ENCODE data around the gene PAX7. TPM values are rescaled to one million over a fixed set of nuclear protein-coding genes. Genes with fewer than 3 reads are reported as not detected.

PAX7 gene
- total RNA-seq, 5 donors from 2014 or later (not counting 1 experiment from before 2014, with no cell fraction given), result not detected

GRCh38 chr1:18722270-18722669, 91.6 kb downstream of the PAX7 start:
- Histone ChIP-seq H3K27ac (ENCODE audit: low read length) (no peak overlapping the region), H3K9me3 (no peaks in the 10 kb centered on the region), H3K36me3 (ENCODE audit: control insufficient read depth in 2 of 2, extremely low read depth in 1 of 2, insufficient read depth in 1 of 2, low read length in 1 of 2) (no peaks in the 10 kb centered on the region), H3K4me3 (ENCODE audit: control insufficient read depth in 1 of 2, extremely low read depth in 1 of 2, low read length in 1 of 2) (no peak overlapping the region), H3K27me3 (replicated peaks in 1 of 2; ENCODE audit: control insufficient read depth in 2 of 2, extremely low read depth in 1 of 2, insufficient read depth in 2 of 2, low read length in 1 of 2) (peaks cover 7 to 86% of the 10 kb centered on the region in 2 experiments), H3K4me1 (ENCODE audit: control insufficient read depth in 1 of 2, extremely low read depth in 1 of 2, insufficient read depth in 2 of 2, low read length in 2 of 2) (no peaks in the 10 kb centered on the region)
- H3K36me3 Mint-ChIP-seq, result no peaks in the 10 kb centered on the region
- peaks cover 0 to 6% (median 5%) of the 10 kb centered on the region in 3 donors for H3K4me1 Mint-ChIP-seq
- POLR2A ChIA-PET, result no interaction called here
- 83% methylated on average over 1 of the region's 19 CpGs for WGBS (ENCODE audit: insufficient coverage)
- peaks cover 86 to 89% of the 10 kb centered on the region in 2 donors for H3K27me3 Mint-ChIP-seq
- CTCF ChIA-PET, result no interaction called here
- H3K9me3 Mint-ChIP-seq, result no peaks in the 10 kb centered on the region
- no peak overlapping the region for H3K4me3 Mint-ChIP-seq
- no peak overlapping the region for H3K27ac Mint-ChIP-seq
- ATAC-seq (replicated peaks in 1 of 4), result no peak
- DNase-seq, result no peak

- peaks cover 3 to 86% of the 10 kb centered on the region in 2 experiments for H3K27me3 ChIP-seq (replicated peaks in 1 of 2; ENCODE audit: control insufficient read depth in 2 of 2, extremely low read depth in 1 of 2, insufficient read depth in 2 of 2, low read length in 1 of 2)
- ATAC-seq (replicated peaks in 1 of 4), result no peak
- DNase-seq, result no peak
- Mint-ChIP-seq H3K4me3 (no peak overlapping the region), H3K4me1 (peaks cover 0 to 2% (median 0%) of the 10 kb centered on the region in 3 donors), H3K36me3 (no peaks in the 10 kb centered on the region), H3K27me3 (peaks cover 86 to 87% of the 10 kb centered on the region in 2 donors), H3K9me3 (no peaks in the 10 kb centered on the region), H3K27ac (no peak overlapping the region)
- CTCF ChIA-PET, result no interaction called here
- no peaks in the 10 kb centered on the region for H3K9me3 ChIP-seq
- no peak overlapping the region for H3K27ac ChIP-seq (ENCODE audit: low read length)
- 73% methylated on average over 7 of the region's 9 CpGs for WGBS (ENCODE audit: insufficient coverage)
- POLR2A ChIA-PET, result no interaction called here
- no peak overlapping the region for H3K4me3 ChIP-seq (ENCODE audit: control insufficient read depth in 1 of 2, extremely low read depth in 1 of 2, low read length in 1 of 2)
- H3K36me3 ChIP-seq (ENCODE audit: control insufficient read depth in 2 of 2, extremely low read depth in 1 of 2, insufficient read depth in 1 of 2, low read length in 1 of 2), result no peaks in the 10 kb centered on the region
- no peaks in the 10 kb centered on the region for H3K4me1 ChIP-seq (ENCODE audit: control insufficient read depth in 1 of 2, extremely low read depth in 1 of 2, insufficient read depth in 2 of 2, low read length in 2 of 2)
Observed at GRCh38 chr1:18723206-18723605, 92.6 kb downstream of the PAX7 start.

DNA sequence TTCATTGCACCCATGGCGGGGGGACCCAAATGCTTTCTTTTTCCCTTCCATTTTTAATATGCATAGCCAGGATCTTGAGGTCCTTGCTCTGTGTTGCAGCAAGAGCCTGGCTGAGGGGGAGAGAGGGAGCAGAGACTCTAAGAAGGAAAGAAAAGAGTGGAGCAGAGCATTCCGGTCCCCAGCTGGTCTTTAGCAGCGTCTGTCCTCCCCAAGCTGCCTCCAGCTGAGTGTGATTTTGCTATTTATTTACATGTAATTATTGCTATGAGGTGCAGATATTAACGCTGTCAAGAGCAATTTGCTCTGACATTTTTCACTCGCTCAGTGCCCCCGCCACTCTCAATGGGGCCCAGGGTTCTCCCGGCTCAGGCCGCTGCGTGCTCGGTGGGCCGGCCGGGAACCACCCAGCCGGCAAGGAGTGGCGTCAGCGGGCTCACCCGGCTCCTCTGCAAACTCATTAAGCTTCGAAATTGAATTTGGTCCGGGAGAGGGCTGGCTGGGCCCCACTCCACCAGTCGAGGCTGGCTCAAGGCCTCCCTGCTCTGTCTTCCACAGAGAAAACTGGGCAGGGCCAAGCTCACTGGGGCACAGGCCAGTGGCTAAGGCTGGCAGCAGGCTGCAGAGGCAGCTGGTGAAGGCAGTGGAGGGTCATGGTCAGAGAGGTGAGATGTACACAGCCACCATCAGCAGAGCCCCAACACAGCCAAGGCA, 93.2 kb downstream of the PAX7 start:
- WGBS (ENCODE audit: insufficient coverage), result 18% methylated on average over 15 of the region's 19 CpGs
- Histone ChIP-seq H3K4me1 (ENCODE audit: control insufficient read depth in 1 of 2, extremely low read depth in 1 of 2, insufficient read depth in 2 of 2, low read length in 2 of 2) (no peaks in the 10 kb centered on the region), H3K36me3 (ENCODE audit: control insufficient read depth in 2 of 2, extremely low read depth in 1 of 2, insufficient read depth in 1 of 2, low read length in 1 of 2) (no peaks in the 10 kb centered on the region), H3K9me3 (no peaks in the 10 kb centered on the region), H3K27ac (ENCODE audit: low read length) (no peak overlapping the region), H3K4me3 (ENCODE audit: control insufficient read depth in 1 of 2, extremely low read depth in 1 of 2, low read length in 1 of 2) (no peak overlapping the region), H3K27me3 (replicated peaks in 1 of 2; ENCODE audit: control insufficient read depth in 2 of 2, extremely low read depth in 1 of 2, insufficient read depth in 2 of 2, low read length in 1 of 2) (peaks cover 3 to 85% of the 10 kb centered on the region in 2 experiments)
- CTCF ChIA-PET, result no interaction called here
- Mint-ChIP-seq H3K27me3 (peaks cover 84 to 87% of the 10 kb centered on the region in 2 donors), H3K9me3 (no peaks in the 10 kb centered on the region), H3K4me1 (peaks cover 0 to 2% (median 0%) of the 10 kb centered on the region in 3 donors), H3K27ac (no peak overlapping the region), H3K4me3 (no peak overlapping the region), H3K36me3 (no peaks in the 10 kb centered on the region)
- DNase-seq (no peak), ATAC-seq (replicated peaks in 1 of 4) (no peak)
- POLR2A ChIA-PET, result no interaction called here

DNA sequence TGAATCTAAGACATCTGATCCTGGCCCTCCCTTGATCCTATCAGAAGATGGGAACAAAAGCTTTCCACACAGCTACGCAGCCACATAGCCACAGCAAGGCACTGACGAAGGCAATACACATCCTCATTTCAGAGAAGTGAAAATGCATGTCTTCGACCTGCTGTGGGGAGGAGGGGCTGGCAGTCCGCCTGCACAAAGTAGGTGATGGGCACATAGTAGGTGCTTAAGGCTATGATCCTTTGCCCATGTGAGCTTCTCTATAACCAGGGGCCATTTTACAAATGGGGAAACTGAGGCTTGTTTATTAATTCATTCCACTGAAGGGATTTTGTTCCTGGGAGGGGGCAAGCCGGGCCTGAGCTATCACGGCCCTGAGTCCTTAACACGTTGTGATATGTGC, 94.2 kb downstream of the PAX7 start:
- no peak overlapping the region for H3K4me3 ChIP-seq (ENCODE audit: control insufficient read depth in 1 of 2, extremely low read depth in 1 of 2, low read length in 1 of 2)
- H3K27ac ChIP-seq (ENCODE audit: low read length), result no peak overlapping the region
- CTCF ChIA-PET, result no interaction called here
- H3K9me3 ChIP-seq, result no peaks in the 10 kb centered on the region
- H3K4me1 ChIP-seq (ENCODE audit: control insufficient read depth in 1 of 2, extremely low read depth in 1 of 2, insufficient read depth in 2 of 2, low read length in 2 of 2), result no peaks in the 10 kb centered on the region
- Mint-ChIP-seq H3K27me3 (peaks cover 84 to 88% of the 10 kb centered on the region in 2 donors), H3K36me3 (no peaks in the 10 kb centered on the region), H3K27ac (no peak overlapping the region), H3K4me3 (no peak overlapping the region), H3K9me3 (no peaks in the 10 kb centered on the region), H3K4me1 (peaks cover 0 to 2% (median 0%) of the 10 kb centered on the region in 3 donors)
- DNase-seq (no peak), ATAC-seq (replicated peaks in 1 of 4) (no peak)
- no peaks in the 10 kb centered on the region for H3K36me3 ChIP-seq (ENCODE audit: control insufficient read depth in 2 of 2, extremely low read depth in 1 of 2, insufficient read depth in 1 of 2, low read length in 1 of 2)
- POLR2A ChIA-PET, result no interaction called here
- peaks cover 3 to 85% of the 10 kb centered on the region in 2 experiments for H3K27me3 ChIP-seq (replicated peaks in 1 of 2; ENCODE audit: control insufficient read depth in 2 of 2, extremely low read depth in 1 of 2, insufficient read depth in 2 of 2, low read length in 1 of 2)
- WGBS (ENCODE audit: insufficient coverage), result 14% methylated on average over 3 of the region's 7 CpGs

DNA sequence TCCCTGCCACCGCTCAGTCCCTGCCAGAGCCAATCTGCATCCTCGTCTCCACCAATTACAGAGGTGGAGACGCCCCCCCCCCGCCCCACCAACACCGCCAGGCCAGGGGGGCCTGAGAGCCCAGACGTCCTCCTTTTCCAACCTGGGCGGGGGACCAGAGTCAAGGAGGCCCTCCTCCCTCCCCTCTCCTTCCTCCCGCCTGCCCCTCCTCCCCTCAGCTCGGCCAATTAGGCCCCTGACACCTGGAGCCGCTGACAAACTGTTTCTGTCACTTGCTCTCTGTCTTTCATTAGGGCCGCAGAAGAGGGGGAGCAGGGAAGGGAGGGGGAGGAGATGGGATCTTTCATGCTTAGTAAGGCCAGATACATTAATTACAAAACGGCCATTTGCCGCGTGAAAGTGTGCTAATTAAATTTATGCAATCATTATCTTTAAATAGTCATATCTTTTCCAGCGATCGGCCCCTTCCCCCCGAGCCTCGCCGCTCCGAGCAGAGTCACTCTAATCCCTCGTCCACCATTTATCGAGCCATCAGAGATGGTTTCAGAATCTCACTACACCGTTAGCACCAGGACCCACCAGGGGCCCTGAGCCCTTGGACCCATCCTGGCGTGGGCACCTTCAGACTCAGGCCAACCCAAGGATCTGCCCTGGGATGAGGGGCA, 94.7 kb downstream of the PAX7 start:
- WGBS (ENCODE audit: insufficient coverage), result 43% methylated on average over 13 of the region's 24 CpGs
- Histone ChIP-seq H3K27me3 (replicated peaks in 1 of 2; ENCODE audit: control insufficient read depth in 2 of 2, extremely low read depth in 1 of 2, insufficient read depth in 2 of 2, low read length in 1 of 2) (peaks cover 3 to 83% of the 10 kb centered on the region in 2 experiments), H3K4me3 (ENCODE audit: control insufficient read depth in 1 of 2, extremely low read depth in 1 of 2, low read length in 1 of 2) (no peak overlapping the region), H3K27ac (ENCODE audit: low read length) (no peak overlapping the region), H3K36me3 (ENCODE audit: control insufficient read depth in 2 of 2, extremely low read depth in 1 of 2, insufficient read depth in 1 of 2, low read length in 1 of 2) (no peaks in the 10 kb centered on the region), H3K9me3 (no peaks in the 10 kb centered on the region), H3K4me1 (ENCODE audit: control insufficient read depth in 1 of 2, extremely low read depth in 1 of 2, insufficient read depth in 2 of 2, low read length in 2 of 2) (no peaks in the 10 kb centered on the region)
- no peak for ATAC-seq (replicated peaks in 1 of 4)
- no peak for DNase-seq
- Mint-ChIP-seq H3K27ac (no peak overlapping the region), H3K4me1 (peaks cover 0 to 2% (median 0%) of the 10 kb centered on the region in 3 donors), H3K4me3 (no peak overlapping the region), H3K27me3 (peaks cover 81 to 84% of the 10 kb centered on the region in 2 donors), H3K36me3 (no peaks in the 10 kb centered on the region), H3K9me3 (no peaks in the 10 kb centered on the region)
- CTCF ChIA-PET, result no interaction called here
- POLR2A ChIA-PET, result no interaction called here

DNA sequence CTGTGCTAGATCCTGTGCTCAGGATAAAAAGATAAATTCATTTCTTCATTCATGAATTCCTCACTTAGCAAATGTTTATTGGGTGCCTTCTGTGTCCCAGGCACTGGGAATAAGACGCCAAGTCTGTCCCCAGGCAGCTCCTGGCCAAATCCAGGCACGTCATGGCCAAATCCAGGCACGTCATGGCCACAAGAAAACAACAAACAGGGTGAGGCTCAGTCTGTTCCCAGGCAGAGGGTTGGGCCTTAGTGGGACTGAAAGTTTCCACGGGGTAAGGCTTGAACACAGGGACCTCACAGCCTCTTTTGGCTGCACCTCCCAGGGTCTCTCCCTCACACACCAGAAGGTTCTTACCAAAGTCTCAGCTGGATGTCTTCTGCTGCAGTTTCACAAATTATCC, 95.7 kb downstream of the PAX7 start:
- no peaks in the 10 kb centered on the region for H3K9me3 Mint-ChIP-seq
- no peaks in the 10 kb centered on the region for H3K9me3 ChIP-seq
- no peaks in the 10 kb centered on the region for H3K36me3 Mint-ChIP-seq
- no peak for DNase-seq
- no peak overlapping the region for H3K4me3 ChIP-seq (ENCODE audit: control insufficient read depth in 1 of 2, extremely low read depth in 1 of 2, low read length in 1 of 2)
- H3K27me3 ChIP-seq (replicated peaks in 1 of 2; ENCODE audit: control insufficient read depth in 2 of 2, extremely low read depth in 1 of 2, insufficient read depth in 2 of 2, low read length in 1 of 2), result peaks cover 3 to 79% of the 10 kb centered on the region in 2 experiments
- H3K27me3 Mint-ChIP-seq, result peaks cover 72 to 74% of the 10 kb centered on the region in 2 donors
- no peak overlapping the region for H3K27ac ChIP-seq (ENCODE audit: low read length)
- no peaks in the 10 kb centered on the region for H3K4me1 ChIP-seq (ENCODE audit: control insufficient read depth in 1 of 2, extremely low read depth in 1 of 2, insufficient read depth in 2 of 2, low read length in 2 of 2)
- no peak overlapping the region for H3K4me3 Mint-ChIP-seq
- no peak overlapping the region for H3K27ac Mint-ChIP-seq
- no peaks in the 10 kb centered on the region for H3K36me3 ChIP-seq (ENCODE audit: control insufficient read depth in 2 of 2, extremely low read depth in 1 of 2, insufficient read depth in 1 of 2, low read length in 1 of 2)
- H3K4me1 Mint-ChIP-seq, result peaks cover 0 to 2% (median 0%) of the 10 kb centered on the region in 3 donors
- ChIA-PET POLR2A (no interaction called here), CTCF (no interaction called here)
- 37% methylated on average over 4 of the region's 4 CpGs for WGBS (ENCODE audit: insufficient coverage)
- ATAC-seq (replicated peaks in 1 of 4), result no peak

Data from T-cell (primary cell).